GM19372 (cell line): ENCODE measurements around the gene PWP1.

ENCODE experiments used
- ATAC-seq: cut with Tn5 transposase; IDR thresholded peaks from one replicate; pipeline ENCODE4 v1.9.1; 2021; ENCODE audit warnings: mild to moderate bottlenecking, low read depth, moderate library complexity; ENCODE audit not compliant: unreplicated experiment

PWP1 gene

DNA sequence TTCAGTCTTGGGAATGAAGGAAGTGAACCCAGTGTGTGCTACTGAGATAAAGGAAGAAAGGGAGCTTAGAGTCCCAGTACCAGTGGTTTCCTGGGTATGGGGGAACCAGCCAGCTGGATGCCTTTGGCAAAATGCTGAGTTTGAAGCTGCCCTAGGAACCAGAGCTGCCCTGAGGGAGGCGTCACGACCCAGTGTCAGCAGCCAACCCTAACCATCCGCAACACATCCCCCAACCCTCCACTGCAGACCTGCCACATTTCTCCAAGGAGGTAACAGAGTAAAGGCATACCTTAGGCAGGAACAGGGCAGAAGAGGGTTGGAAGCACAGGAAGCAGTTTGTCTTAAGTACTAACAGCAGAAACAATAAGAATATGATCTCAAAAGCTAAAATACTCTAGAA lies 46.8 kb downstream of the PWP1 start:
- no peak for ATAC-seq

DNA sequence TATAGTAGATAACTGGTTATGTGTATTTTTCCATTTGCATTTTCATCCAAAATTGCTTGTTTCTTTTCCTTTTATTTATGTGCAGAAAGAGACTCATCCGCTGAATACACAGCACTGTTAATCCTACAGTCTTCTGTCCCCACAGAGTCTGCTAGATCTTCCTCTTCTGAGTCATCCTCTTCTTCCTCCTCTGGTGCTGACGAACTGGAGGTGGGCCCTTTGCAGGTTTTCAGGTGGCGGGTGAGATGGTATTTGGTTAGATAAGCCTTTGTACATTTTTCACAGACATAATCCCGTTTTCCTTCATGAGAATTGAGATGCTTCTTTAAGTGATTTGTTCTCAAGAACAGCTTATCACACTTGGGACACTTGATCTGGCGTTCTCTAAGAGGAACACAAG lies 48.5 kb downstream of the PWP1 start:
- no peak for ATAC-seq

DNA sequence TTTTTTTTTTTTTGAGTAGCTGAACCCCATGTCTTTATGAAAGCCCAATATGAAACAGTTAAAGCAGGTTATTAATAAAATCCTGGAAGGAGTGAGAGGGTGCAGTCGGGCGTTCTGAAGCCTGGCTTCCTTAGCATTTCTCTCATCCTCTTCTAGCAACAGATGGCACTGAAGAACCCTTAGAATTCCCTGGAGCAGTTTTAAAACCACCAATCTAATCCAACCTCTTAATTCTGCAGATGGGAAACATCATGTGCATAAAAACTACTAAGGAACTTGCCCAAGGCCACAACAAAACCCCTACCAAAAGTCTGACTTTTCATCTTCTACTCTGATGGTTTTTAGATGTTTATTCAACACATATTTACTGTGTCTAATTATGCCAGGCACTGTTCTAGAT lies 50.2 kb downstream of the PWP1 start:
- no peak for ATAC-seq

DNA sequence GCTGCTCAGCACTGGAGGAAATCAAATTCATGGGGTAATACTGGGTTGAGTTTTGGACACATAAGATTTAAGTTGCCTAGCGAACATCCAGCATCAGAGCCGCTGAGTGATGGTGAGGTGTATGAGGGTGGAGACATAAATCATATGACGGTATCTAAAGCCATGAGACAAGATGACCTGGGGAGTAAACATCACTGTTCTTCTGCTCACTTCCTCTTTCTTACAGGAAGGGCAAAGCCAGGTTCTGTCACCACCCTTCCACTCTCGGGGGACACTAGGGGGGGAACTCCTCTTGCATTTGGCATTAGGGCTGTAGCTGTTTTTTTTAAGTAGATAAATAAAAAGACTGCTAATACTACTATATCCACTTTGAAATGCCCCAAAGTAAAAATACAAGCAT lies 51.3 kb downstream of the PWP1 start:
- ATAC-seq = peak; percentile 99

DNA sequence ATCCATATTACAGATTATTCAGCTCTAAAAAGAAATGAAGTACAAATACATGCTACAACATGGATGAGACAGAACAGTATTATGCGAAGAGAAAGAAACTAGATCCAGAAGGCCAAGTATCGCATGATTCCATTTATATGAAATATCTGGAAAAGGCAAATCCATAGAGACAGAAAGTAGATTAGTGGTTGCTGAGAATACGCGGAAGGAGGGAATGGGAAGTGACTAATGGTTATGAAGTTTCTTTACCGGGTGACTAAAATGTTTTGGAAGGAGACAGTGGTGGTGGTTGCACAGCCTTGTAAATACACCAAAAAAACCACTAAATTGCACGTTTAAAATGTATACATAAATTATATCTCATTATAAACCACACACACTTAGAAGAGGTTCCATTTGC lies 62.9 kb downstream of the PWP1 start:
- no peak for ATAC-seq

DNA sequence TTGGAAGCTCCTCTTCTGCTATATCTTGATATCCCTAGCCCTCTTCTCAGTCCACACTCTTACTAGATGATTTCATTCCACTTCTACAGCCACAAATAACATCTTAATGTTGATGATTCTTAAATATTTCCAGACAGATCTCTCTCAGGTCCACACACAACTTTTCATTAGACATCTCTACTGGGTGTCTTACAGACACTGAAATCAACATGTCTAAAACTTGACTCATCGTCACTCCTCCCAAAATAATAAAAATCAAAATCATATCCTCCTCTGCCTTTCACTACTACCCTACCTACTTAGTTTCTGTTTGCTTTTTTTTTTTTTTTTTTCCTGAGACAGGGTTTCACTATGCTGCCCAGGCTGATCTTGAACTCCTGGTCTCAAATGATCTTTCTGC lies 63.5 kb downstream of the PWP1 start:
- no peak for ATAC-seq

DNA sequence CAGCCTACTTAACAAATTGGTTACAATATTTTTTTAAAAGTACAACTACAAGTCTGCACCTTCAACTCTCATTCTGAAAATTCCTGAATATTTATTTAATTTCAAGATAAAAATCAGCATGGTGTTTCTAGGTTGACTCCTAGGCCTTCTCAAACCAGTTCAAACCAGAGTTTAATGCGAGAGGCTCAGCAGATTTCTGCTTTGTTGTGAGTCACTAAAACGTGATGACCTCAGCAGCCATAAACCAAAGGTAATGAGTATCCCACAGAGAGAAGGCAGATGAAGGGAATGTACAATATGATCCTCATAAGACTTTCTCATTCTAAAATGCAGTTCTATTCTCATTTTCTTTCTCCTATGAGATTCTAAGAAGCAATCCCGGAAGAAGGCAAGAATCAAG lies 73.8 kb downstream of the PWP1 start:
- ATAC-seq = no peak

DNA sequence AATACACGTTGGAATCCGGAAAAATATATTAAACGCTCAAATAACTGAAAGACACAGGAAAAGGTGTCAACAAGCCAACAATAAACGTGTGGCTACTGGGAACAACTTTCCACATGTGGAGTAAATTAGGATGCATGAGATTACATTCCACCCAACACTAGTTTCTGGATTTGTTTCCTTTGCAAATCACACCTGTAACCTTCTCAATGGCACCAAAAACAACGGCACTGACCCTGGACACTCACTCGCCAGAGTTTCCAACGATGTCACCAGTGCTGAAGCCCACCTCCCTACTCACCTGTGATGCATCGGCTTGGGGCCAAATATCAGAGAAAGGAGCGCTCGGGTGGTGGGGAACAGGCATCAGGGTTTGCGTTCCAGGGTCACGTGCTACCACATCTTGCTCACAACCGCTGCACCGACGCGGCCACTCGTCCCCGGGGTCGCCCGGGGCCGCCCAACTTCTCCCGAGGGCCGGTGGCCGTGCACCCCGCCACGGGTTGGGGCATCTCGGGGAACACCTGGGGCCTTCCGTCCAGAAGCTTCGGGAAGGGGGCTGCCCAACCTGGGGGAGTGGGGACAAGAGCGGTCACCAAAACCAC lies 74.7 kb downstream of the PWP1 start:
- peak; percentile 8 for ATAC-seq

DNA sequence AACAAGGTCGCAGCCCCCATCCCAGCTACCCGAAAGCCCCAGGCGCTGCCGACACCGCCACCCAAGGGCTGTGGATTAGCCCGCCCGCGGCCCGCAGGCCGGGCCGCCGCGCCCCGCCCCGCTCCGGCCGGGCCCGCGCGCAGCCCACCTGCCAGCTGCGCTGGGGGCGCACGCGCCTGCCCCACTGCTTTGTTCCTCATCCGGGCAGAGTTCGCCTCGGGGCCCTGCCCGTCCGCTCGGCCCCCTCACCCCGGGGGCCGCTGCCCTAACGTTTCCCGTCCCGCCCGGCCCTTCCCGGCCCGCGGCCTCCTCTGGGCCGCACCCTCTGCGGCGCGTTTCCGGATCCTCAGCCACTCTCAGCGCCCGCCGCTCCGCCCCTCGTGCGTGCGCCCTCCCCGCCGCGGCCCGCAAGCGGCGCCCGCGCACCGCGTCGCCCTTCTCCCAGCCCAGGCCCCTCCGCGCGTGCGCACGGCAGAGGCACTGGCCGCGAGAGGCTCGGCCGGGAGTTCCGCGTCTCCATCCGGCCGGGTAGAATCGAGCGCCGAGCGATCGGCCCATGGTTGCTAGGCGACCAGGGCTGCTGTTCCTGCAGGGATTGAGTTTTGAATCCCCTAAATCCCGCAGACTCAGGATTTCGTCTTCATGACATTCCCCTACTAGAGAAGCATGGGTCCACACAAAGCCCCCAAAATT lies 75.4 kb downstream of the PWP1 start, which contains the start of gene PRDM4:
TSS of gene PRDM4 (minus strand) at position 329 of the 693 bp plus-strand sequence. CDS start 622 bp downstream, outside the sequence.
- peak; percentile 93 for ATAC-seq

DNA sequence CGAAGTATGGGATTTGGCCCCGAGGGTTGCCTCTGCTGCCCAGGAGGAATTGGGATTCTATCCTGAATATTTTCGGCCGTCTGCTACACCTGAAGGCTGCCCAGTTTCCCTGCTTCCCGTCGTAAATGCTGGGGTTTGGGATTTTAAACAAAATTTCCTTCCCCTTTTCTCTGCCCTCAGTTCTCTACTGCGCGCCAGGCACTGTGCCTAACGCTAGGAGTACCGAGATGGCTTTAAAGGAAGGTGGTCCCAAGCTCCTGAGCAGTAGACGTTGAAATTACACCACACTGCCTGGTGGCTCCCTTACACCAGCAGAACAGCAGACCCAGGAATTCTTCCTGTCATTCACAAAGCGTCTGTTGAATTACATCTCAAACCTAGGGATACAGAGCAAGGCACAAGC lies 75.9 kb downstream of the PWP1 start:
- no peak for ATAC-seq
